HG03442 (cell line): ENCODE data around the gene TMC5.

Experiments used
- ATAC-seq: cut with Tn5 transposase; IDR thresholded peaks from one replicate; pipeline ENCODE4 v1.9.1; 2021; ENCODE audit warnings: mild to moderate bottlenecking, moderate library complexity; ENCODE audit not compliant: unreplicated experiment

TMC5 gene

GRCh38 chr16:19450186-19450585 lies 32.5 kb downstream of the TMC5 start:
- ATAC-seq, result no peak

GRCh38 chr16:19458722-19459379 lies 41.2 kb downstream of the TMC5 start:
- ATAC-seq, result no peak

DNA sequence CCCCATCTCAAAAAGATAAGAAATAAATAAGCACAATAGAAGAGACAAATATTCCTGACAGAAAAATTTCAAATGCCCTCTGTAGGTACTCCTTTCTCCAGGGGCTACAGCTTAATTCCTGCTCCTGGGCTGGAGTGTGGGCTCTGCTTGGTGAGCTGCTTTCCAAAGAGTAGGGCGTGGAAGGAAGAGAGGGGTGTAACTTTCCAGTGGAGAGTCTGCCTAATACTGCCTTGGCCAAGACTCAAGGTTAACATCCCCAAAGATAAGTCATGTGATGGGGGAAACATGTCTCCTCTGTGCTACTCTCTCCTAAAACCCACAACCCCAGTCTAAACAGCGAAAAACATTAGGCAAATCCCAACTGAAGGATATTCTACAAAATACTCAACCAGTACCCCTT lies 42.7 kb downstream of the TMC5 start:
- ATAC-seq, result no peak

DNA sequence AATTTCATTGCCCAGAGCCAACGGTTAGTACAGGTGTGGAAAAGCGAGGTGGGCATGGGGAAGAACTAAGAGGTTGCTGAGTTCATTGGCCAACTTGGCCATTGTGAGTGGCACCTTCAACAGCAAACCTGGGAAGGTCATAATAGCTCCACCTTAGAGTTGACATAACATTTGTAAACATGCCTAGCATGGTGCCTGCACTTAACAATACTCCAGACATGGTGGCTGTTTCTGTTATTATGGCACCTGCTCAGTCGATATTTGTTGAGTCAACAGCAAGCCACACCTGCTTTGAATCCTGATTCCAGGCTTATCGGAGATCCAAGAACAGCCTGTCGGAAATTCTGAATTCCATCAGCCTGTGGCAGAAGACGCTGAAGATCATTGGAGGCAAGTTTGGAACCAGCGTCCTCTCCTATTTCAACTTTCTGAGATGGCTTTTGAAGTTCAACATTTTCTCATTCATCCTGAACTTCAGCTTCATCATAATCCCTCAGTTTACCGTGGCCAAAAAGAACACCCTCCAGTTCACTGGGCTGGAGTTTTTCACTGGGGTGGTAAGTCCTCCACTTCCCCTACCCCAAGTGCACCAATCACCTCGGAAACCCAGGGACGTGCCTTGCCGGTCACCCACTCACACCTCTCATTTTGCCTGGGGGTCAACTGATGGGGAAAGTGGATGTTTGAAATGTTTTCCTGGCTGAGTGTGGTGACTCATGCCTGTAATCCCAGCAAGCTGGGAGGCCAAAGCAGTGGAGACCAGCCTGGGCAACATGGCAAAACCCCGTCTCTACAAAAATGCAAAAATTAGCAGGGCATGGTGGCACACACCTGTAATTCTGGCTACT lies 46.0 kb downstream of the TMC5 start:
- no peak for ATAC-seq

- ATAC-seq, result no peak
Observed at GRCh38 chr16:19468300-19468699, 50.6 kb downstream of the TMC5 start.

DNA sequence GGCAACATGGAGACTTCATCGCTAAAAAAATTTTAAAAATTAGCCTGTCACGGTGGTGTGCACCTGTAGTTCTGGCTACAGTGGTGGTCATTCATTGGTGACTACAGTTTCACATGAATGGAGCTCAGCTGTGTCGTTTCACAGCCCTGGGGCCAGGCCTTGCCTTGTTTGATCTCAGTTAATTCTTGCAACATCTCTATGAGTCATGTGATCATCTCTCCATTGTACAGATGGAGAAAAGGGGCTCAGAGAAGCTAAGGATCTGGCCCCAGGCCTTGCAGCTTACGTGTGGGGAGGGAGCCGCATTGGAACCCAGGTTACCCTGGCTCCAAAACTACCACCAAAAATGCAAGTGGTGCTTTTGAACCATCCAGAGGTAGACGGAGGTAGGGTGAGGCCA lies 54.8 kb downstream of the TMC5 start:
- ATAC-seq, result no peak

DNA sequence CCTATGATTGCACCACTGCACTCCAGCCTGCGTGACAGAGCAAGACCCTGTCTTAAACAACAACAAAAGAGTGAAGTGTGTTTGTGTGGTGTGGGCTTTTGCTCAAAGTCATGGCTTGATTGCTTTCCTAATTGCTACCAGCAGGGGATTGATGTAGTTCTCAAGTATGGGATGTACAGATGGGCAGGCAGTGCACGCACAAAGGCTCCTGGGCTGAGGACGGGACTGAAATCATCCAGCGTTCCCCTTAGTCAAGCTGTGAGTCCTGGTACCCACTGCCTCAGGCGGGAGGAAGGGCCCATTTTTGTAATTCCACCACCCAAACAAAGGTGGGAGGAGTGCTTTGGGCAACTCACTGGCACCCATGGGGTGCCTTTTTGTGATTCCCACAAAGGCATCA lies 56.9 kb downstream of the TMC5 start:
- no peak for ATAC-seq

DNA sequence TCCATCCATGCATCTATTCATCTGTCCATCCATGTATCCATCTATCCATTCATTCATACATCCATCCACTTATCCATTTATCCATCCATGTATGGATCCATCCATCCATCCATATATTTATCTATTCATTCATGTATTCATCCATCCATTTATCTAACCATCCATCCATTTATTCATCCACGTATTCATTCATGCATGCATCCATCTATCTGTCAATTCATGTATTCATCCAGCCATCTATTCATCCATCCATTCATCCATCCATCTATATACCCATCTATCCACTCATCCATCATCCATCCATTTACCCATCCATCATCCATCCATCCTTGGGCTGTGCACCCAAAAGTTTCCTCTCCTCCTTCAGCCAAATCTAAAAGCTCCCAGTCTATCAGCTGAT lies 60.8 kb downstream of the TMC5 start:
- ATAC-seq, result no peak

- ATAC-seq, result no peak
Observed at GRCh38 chr16:19479302-19479721, 61.6 kb downstream of the TMC5 start.

DNA sequence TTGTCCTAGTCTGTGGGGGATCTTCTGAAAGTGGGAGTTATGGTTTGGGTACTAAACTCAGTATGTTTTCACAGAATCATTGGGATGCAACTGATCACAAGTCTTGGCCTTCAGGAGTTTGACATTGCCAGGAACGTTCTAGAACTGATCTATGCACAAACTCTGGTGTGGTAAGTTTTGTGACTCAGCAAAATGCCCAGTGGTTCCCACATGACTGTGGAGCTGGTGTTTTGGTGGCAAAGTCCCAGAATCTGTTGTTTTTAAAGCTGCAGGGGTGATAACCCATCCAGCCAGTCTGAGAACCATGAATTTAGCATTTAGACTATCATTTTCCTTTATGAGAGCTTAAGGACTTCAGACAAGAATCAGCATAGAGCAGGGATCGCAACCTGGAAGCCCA lies 63.6 kb downstream of the TMC5 start:
- no peak for ATAC-seq

- no peak for ATAC-seq
Observed at GRCh38 chr16:19481769-19482168, 64.1 kb downstream of the TMC5 start.

DNA sequence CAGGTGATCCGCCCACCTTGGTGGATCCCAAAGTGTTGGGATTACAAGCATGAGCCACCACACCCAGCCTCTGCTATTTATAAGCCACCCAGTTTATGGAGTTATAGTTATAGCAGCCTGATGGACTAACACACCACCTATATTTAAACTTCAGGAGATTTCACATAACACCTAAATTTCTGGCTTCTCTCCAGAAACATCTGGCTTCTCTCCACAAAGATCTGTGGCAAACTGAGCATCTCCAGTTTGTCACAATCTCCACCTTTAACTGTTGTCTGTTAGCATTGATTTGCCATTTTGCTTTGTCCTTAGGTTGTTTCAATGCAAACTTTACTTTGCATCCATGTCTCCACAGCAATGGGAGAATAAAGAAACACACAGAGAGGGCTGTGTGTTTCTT lies 64.6 kb downstream of the TMC5 start:
- ATAC-seq, result no peak

DNA sequence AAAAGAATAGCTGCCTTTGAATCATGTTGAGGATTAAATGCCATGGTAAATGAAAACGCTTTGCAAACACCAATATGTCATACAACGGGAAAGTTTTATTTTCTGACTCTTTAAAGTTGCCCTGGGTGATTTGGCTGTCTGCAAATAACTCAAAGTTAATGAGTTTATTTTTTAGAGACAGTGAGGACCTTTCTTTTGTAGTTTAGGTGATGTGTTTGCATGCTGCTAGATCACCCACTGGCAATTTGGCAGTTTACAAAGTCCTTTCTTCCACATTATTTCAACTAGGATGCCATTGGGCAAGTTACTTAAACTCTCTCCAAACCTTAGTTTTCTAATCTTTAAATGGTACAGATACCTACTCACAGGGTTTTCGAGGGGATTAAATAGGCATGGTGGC lies 66.4 kb downstream of the TMC5 start:
- ATAC-seq, result no peak

DNA sequence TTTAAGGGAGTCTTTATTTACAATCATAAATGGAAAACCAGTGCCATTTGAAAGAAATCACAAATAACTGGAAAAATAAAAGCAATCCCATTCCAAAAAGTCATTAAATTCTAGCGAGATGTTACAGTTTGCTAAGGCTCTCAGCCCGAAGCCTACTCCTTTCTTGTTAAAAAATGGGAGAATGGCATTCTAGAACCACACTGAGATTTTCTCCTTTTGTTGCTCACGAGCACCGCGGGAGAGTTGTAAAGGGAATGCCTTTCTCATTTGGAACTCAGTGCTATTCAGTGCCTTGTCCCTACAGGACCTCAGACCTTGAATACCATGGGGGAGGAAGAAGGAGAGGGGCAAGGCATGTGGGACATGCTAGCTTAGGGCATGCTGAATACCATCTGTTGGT lies 67.9 kb downstream of the TMC5 start:
- no peak for ATAC-seq

DNA sequence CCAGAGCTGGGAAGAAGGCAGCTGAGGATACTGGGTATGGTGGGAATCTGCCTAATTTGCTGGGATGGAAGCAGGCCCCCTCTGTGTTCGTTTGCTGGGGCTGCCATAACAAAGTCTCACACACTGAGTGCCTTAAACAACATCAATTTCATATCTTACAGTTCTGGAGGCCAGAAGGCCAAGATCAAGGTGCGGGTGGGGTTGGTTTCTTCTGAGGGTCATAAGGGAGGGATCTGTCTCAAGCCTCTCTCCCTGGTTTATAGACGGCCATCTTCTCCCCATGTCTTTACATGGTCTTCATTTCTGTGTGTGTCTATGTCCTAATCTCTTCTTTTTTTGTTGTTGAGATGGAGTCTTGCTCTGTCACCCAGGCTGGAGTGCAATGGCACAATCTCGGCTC lies 68.4 kb downstream of the TMC5 start:
- no peak for ATAC-seq

- ATAC-seq, result no peak
Observed at GRCh38 chr16:19486750-19487325, 69.2 kb downstream of the TMC5 start.

GRCh38 chr16:19488213-19488640 lies 70.5 kb downstream of the TMC5 start:
- ATAC-seq, result no peak

DNA sequence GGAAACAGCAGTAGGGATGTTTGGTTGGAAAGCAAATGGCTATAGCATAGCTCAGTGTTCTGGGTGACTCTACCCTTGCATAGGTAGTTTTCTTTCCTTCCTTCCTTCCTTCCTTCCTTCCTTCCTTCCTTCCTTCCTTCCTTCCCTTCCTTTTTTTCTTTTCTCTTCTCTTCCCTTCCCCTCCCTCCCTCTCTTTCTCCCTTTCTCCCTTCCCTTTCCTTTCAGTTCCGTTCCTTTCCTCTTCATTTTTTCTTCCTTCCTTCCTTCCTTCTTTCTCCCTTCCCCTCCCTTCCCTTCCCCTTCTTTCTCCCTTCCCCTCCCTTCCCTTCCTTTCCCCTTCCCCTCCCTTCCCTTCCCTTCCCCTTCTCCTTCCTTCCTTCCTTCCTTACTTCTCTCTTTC lies 72.9 kb downstream of the TMC5 start:
- ATAC-seq, result no peak

DNA sequence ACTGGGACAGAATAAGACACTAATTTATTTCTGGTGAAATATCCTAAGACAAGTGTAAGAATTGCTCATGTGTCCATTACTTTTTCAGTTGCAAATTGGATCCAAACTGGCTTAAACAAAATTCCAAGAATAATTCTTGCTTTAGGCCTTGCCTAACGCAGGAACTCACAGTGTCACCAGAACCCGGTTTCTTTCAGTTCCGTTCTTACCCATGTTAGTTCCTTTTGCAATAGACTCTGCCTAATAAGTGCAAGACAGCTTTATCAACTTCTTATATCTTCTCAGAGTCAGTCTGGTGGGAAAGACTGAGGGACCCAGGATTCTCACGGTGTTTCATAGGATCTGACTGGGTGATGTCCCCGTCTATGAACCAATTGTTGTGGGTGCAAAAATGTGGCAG lies 79.5 kb downstream of the TMC5 start:
- ATAC-seq, result no peak

DNA sequence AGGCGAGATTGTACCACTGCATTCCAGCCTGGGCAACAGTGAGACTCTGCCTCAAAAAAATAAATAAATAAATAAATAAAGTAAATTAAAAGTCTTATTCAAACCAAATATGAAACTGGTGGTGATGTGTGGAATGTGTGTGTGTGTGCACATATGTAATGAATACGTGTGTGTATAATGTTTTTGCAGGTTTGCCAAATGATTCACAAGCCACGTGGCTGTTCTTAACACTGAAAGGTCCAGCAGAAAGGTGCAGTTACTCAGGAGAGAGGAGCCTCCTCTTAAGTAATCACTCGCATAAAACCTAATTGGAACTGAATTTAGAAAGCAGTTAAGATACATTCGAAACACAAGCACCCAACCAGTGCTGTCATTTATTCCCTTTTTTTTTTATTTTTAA lies 81.3 kb downstream of the TMC5 start:
- ATAC-seq, result no peak

DNA sequence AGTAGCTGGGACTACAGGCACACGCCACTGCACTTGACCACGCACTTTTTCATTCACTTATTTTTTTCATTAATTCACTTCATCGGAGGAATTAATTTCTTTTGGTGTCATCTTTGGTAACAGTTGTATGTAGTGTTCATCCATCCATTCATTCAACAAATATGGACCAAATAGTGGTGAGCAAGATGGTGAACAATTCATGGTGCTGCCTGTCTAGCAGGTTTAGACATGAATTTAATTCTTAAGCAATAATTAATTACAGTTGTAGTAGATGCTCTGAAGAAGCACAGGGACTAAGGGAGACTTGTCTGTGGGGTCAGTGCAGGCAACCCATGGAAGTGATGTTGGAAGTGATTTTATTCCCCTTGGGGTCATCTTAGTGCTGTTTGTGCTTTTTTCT lies 81.8 kb downstream of the TMC5 start:
- no peak for ATAC-seq
